ENCODE measurements around the gene ZKSCAN3. TPM values are rescaled to one million over a fixed set of nuclear protein-coding genes. Genes with fewer than 3 reads are reported as not detected.

Gene ZKSCAN3
- total and polyA plus RNA-seq, 10 of the 15 experiments (the other 5 are each of a cell fraction or from before 2014, with no cell fraction given), result 0.86 to 4.3 (median 3.1) TPM

DNA sequence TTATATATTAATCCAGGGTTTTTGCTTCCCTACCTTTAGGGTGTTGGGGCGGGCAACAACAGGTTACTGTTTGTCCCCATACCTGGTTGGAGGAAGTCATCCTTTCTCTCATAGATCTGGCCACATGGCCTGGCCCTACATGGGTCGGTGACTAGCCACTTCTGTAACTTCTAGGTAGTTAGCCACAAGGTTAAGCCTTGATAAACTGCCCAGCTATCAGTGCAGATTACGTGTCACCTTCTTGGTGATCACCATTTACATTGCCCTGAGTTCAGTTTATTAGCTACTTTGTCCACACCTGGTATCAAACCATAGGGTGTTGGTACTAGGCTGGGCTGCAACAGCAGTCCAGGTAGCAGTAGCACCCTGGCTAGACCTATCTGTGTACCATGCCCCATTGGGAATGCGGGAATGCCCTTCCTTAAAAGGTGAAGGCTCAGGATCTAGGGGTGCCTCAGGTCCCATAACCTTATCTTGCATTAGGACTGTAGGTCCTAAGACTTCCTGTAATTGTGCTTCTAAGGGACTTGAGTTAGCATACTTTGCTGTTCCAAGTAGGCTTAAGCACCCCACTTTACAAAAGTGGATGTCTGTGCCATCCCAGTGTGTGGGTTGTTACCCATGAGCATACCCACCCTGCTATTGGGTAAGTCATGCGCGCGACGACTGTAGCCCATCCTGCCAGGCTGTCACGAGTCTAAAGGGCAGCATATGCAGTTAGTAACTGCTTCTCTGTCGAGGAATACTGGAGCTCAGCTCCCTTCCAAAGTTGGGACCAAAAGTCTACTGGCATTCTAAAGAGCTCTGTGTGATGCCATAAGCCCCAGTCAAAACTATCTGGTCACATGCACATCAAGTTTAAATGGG is 5.2 kb downstream of the ZKSCAN3 start:
- H3K4me1 ChIP-seq (ENCODE audit: control insufficient read depth, insufficient read depth, low read length), result peaks cover 3% of the 10 kb centered on the region; the same call in 1 of the 2 replicates
- H3K4me3 ChIP-seq, result no peak overlapping the region
- in situ Hi-C loops (cut with MboI), result loop anchor here (5.0 to 25.0 kb wide), 3 partner anchors 223 to 1193 kb away; no protein-coding TSS in a partner anchor
- BruUV-seq (replicated peaks), result no TSS peak
- no peak; the same call in 2 of the 3 replicates for ATAC-seq
- intact Hi-C loops (cut with micrococcal nuclease; ENCODE audit: unreplicated experiment), result loop anchor here (5.0 to 10.0 kb wide), 6 partner anchors 88 to 1190 kb away; partner anchors contain the start of genes ZSCAN26 and ZSCAN9
- H4K20me1 ChIP-seq (ENCODE audit: control insufficient read depth, insufficient read depth), result no peaks in the 10 kb centered on the region
- H2AFZ ChIP-seq (ENCODE audit: control insufficient read depth, low read depth, low read length), result no peak overlapping the region
- peaks cover 16% of the 10 kb centered on the region for H3K79me2 ChIP-seq (ENCODE audit: control insufficient read depth, insufficient read depth, low read length)
- CTCF ChIA-PET, result interaction anchor here (0.8 to 5.3 kb wide), 34 partner anchors 8 to 536 kb away, joined by 3 to 50 read pairs (median 7); partner anchors contain the start of genes ZKSCAN4, ZKSCAN8, ZSCAN16 and ZSCAN26
- SMC1A ChIA-PET (ENCODE audit: uncharacterized antibody, unreplicated experiment), result interaction anchor here (0.6 to 3.3 kb wide), 18 partner anchors 8 to 537 kb away, joined by 3 to 24 read pairs (median 6); partner anchors contain the start of genes PGBD1, ZKSCAN4, ZKSCAN8 and ZSCAN16
- H3K4me2 ChIP-seq (ENCODE audit: control insufficient read depth, insufficient read depth), result no peak overlapping the region; the same call in 1 of the 2 replicates
- no peak overlapping the region for H3K9ac ChIP-seq (ENCODE audit: control insufficient read depth, insufficient read depth, low read length)
- no peaks in the 10 kb centered on the region for H3K36me3 ChIP-seq (ENCODE audit: control insufficient read depth in 2 of 2, insufficient read depth in 2 of 2, low read length in 1 of 2)
- FAIRE-seq, result no peak
- RAD21 ChIA-PET (ENCODE audit: unreplicated experiment), result interaction anchor here (0.8 to 2.5 kb wide), 26 partner anchors 8 to 1167 kb away, joined by 3 to 26 read pairs (median 4); partner anchors contain the start of genes PGBD1, ZKSCAN8, ZSCAN16 and ZSCAN26
- TF ChIP-seq CBX3 (IDR thresholded peaks at IDR 0.05; ENCODE audit: borderline replicate concordance, low read depth) (no peak), TARDBP (IDR thresholded peaks at IDR 0.05; ENCODE audit: borderline replicate concordance) (no peak), POLR2AphosphoS5 (IDR thresholded peaks at IDR 0.05; ENCODE audit: low read length) (no peak), LARP7 (IDR thresholded peaks at IDR 0.05) (no peak), GABPA (IDR thresholded peaks at IDR 0.05; ENCODE audit: low read depth) (no peak), SMAD5 (IDR thresholded peaks at IDR 0.05; ENCODE audit: low read depth) (no peak), CBFB (IDR thresholded peaks at IDR 0.05; ENCODE audit: low read depth) (no peak), CHD2 (IDR thresholded peaks at IDR 0.05; ENCODE audit: borderline replicate concordance, low read depth, low read length) (no peak), SMAD1 (IDR thresholded peaks at IDR 0.05; ENCODE audit: low read depth, partially characterized antibody) (no peak), CREB1 (IDR thresholded peaks at IDR 0.05; ENCODE audit: low read depth) (no peak)
- TF ChIP-seq, protein P1, sequence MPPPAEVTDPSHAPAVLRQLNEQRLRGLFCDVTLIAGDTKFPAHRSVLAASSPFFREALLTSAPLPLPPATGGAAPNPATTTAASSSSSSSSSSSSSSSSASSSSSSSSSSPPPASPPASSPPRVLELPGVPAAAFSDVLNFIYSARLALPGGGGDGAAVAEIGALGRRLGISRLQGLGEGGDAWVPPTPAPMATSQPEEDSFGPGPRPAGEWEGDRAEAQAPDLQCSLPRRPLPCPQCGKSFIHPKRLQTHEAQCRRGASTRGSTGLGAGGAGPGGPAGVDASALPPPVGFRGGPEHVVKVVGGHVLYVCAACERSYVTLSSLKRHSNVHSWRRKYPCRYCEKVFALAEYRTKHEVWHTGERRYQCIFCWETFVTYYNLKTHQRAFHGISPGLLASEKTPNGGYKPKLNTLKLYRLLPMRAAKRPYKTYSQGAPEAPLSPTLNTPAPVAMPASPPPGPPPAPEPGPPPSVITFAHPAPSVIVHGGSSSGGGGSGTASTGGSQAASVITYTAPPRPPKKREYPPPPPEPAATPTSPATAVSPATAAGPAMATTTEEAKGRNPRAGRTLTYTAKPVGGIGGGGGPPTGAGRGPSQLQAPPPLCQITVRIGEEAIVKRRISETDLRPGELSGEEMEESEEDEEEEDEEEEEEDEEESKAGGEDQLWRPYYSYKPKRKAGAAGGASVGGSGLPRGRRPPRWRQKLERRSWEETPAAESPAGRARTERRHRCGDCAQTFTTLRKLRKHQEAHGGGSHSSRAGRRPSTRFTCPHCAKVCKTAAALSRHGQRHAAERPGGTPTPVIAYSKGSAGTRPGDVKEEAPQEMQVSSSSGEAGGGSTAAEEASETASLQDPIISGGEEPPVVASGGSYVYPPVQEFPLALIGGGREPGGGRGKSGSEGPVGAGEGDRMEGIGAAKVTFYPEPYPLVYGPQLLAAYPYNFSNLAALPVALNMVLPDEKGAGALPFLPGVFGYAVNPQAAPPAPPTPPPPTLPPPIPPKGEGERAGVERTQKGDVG (CRISPR knock-in tag; IDR thresholded peaks at IDR 0.05), result no peak
- POLR2A ChIA-PET, result interaction anchor here (1.0 kb wide), 1 partner anchor 27 kb away, joined by 3 read pairs; no protein-coding TSS in a partner anchor
- no peaks in the 10 kb centered on the region; the same call in 2 of the 3 replicates for H3K9me3 ChIP-seq (replicated peaks; ENCODE audit: control insufficient read depth, insufficient read depth, low read length)
- H3K27me3 ChIP-seq (replicated peaks in 1 of 2; ENCODE audit: control insufficient read depth in 2 of 2, insufficient read depth in 2 of 2, low read length in 1 of 2), result no peaks in the 10 kb centered on the region
- no peak for DNase-seq (ENCODE audit: low read depth, low spot score)
- 83% methylated on average over 10 of the region's 10 CpGs for WGBS (ENCODE audit: insufficient coverage, insufficient replicate concordance, low lambda C conversion rate, missing lambda C conversion rate)
- no peak overlapping the region for H3K27ac ChIP-seq (ENCODE audit: control insufficient read depth, insufficient read depth)

All from GM12878 (cell line).